BE2C (cell line): ENCODE results near the gene TRABD.
"Not testable (repeated sequence)": the region's sequence is repeated elsewhere in the genome, so short reads cannot be mapped to it uniquely, and the experiment has no call there.

Experiments
- DNase-seq: peaks from one replicate; pipeline ENCODE4 v3.0.0-alpha.2; 2020
- H3K27me3 ChIP-seq: fragments of 250-450 bp; sonication (Bioruptor Pico); 2 replicates; pipeline ENCODE4 v1.5.1; 2020; ENCODE audit warnings: mild to moderate bottlenecking
- H3K36me3 ChIP-seq: fragments of 250-450 bp; sonication (Bioruptor Pico); 2 replicates; pipeline ENCODE4 v1.5.1; 2020; ENCODE audit warnings: mild to moderate bottlenecking
- H3K4me1 ChIP-seq: fragments of 250-450 bp; sonication (Bioruptor Pico); 2 replicates; pipeline ENCODE4 v1.5.1; 2020
- H3K4me3 ChIP-seq: 2 replicates; pipeline ENCODE4 v1.5.1; 2011; ENCODE audit warnings: low read depth, low read length
- H3K9me3 ChIP-seq: fragments of 250-450 bp; sonication (Bioruptor Pico); 2 replicates; pipeline ENCODE4 v1.5.1; 2020
- TF ChIP-seq, protein P1 (sequence below): IDR thresholded peaks from 2 replicates; pipeline ENCODE4 v1.5.1; 2012; ENCODE audit warnings: mild to moderate bottlenecking, low read depth, low read length

The TRABD gene

DNA sequence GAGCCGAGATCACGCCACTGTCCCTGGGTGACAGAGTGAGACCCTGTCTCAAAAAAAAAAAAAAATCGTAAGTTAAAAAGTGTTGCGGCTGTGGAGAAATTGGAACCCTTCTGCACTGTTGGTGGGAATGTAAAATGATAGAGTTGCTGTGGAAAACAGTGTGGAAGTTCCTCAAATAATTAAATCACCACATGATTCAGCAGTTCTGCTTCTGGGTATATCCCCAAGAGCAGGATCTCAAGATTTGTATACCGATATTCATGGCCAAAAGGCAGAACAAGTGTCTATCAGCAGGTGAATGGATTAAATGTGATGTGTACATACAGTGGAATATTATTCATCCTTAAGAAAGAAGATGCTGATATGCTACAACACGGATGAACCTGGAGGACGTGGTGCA, 18.9 kb downstream of the TRABD start:
- H3K4me3 ChIP-seq: no peak overlapping the region
- peaks cover 41% of the 10 kb centered on the region for H3K36me3 ChIP-seq
- H3K9me3 ChIP-seq: no peaks in the 10 kb centered on the region
- peaks cover 6% of the 10 kb centered on the region for H3K4me1 ChIP-seq
- TF ChIP-seq, protein P1, sequence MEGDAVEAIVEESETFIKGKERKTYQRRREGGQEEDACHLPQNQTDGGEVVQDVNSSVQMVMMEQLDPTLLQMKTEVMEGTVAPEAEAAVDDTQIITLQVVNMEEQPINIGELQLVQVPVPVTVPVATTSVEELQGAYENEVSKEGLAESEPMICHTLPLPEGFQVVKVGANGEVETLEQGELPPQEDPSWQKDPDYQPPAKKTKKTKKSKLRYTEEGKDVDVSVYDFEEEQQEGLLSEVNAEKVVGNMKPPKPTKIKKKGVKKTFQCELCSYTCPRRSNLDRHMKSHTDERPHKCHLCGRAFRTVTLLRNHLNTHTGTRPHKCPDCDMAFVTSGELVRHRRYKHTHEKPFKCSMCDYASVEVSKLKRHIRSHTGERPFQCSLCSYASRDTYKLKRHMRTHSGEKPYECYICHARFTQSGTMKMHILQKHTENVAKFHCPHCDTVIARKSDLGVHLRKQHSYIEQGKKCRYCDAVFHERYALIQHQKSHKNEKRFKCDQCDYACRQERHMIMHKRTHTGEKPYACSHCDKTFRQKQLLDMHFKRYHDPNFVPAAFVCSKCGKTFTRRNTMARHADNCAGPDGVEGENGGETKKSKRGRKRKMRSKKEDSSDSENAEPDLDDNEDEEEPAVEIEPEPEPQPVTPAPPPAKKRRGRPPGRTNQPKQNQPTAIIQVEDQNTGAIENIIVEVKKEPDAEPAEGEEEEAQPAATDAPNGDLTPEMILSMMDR: no peak
- no peaks in the 10 kb centered on the region for H3K27me3 ChIP-seq
- DNase-seq: no peak

DNA sequence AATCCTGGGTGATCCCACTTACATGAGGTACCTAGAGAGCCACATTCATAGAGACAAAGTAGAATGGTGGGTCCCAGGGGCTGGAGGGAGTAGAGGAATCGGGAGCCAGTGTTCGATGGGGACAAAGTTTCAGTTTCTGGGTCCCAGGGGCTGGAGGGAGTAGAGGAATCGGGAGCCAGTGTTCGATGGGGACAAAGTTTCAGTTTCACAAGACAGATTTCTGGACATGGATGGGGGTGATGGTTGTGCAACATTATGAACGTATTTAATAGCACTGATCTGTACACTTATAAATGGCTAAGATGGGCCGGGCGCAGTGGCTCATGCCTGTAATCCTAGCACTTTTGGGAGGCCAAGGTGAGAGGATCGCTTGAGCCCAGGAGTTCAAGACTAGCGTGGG, 19.3 kb downstream of the TRABD start:
- H3K9me3 ChIP-seq, H3K4me1 ChIP-seq, H3K27me3 ChIP-seq, DNase-seq, H3K4me3 ChIP-seq: not testable (repeated sequence)
- H3K36me3 ChIP-seq: peaks cover 42% of the 10 kb centered on the region

DNA sequence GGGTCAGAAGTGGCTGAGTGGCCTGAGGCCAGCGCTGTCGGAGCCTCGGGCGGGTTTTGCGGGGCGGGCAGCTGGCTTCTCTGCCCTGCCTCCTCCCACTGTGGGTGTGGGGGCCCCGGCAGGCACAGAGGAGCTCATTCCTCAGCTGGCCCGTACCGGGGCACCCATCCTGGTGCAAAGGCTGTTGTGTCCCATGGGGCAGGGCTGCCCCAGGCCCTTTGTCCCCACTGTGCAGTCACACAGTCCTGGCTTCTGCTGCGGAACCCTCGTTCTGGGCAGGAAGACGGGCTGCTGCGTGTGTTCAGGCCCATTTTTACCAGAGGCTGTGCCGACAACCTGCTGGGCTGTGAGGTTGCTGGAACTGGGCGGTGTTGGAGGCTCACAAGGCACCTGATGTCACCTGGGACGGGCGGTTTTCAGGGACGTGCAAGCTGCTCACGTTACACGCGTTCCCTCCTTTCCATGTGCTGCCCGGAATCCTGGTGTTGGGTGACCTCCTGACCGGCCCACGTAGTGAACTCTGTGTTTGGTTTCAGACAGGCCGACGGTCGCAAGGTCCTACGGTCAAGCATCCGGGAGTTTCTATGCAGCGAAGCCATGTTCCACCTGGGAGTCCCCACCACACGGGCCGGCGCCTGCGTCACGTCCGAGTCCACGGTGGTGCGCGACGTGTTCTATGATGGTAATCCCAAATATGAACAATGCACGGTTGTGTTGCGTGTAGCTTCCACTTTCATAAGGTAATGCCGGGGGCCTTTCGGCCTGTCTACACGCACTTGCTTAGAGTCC, 20.3 kb downstream of the TRABD start:
- TF ChIP-seq, protein P1: no peak
- H3K36me3 ChIP-seq: peaks cover 49% of the 10 kb centered on the region

DNA sequence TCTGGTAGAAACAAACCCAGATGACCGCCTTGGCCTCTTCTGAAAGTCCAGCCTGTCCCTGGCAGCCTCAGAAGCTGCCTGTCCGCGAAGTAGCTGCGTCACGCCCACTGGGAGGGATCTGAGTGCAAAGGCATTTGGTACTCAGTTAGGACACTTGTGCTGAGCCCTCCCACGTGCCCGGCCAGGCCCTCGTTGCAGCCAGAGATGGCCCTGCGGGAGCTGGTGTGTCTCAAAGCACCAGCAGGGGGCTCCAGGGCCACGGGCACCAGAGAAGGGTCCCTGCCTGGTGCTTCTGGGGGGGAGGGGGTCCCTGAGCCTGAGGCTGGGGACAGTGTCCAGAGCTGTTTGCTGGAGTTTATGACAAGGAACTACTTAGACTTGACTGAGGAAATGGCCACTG, 20.9 kb downstream of the TRABD start:
- Histone ChIP-seq H3K36me3 (peaks cover 55% of the 10 kb centered on the region), H3K9me3 (no peaks in the 10 kb centered on the region), H3K27me3 (no peaks in the 10 kb centered on the region), H3K4me1 (peaks cover 6% of the 10 kb centered on the region), H3K4me3 (no peak overlapping the region)
- peak; percentile 77 for DNase-seq
- TF ChIP-seq, protein P1: peak; percentile 71

More for the DNA sequence above, 20.3 kb downstream of the TRABD start:
- H3K4me3 ChIP-seq: no peak overlapping the region
- no peaks in the 10 kb centered on the region for H3K9me3 ChIP-seq
- no peaks in the 10 kb centered on the region for H3K27me3 ChIP-seq
- no peak for DNase-seq
- peaks cover 6% of the 10 kb centered on the region for H3K4me1 ChIP-seq

DNA sequence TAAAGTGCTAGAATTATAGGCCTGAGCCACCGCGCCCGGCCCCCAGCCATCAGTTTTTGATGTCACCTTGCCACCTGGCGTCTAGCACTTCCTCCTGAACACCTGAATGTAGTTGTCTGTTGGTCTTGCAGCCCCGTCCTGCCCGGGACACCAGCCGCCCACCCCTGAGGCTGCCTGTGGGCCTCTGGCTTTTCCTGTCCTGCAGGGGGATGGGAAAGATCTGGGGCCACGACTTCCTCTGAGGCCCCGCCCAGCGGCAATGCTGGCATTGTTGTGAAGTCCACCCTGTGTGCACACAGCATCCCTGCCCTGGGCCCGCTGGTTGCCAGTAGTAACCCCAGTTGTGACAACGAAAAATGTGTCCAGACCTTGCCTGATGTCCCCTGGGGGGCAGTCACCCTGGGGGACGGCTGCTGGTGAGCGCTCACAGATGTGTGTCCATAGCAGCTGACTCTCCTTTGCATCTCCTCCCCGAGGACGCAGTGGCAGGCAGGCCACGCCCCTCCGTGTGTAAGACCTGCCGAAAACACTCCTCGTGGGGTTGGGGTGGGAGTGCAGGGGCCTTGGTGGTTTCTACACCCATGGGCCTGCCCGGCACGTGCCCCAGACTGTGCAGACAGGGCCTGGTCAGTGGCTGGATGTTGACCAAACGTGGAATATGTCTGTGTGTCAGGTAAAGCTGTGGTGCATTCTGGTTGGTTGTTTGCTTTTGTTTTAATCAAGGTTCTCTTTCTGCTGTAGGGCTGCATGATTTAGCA, 21.8 kb downstream of the TRABD start:
- peak; percentile 67 for DNase-seq
- TF ChIP-seq, protein P1: no peak
- no peaks in the 10 kb centered on the region for H3K27me3 ChIP-seq
- peaks cover 6% of the 10 kb centered on the region for H3K4me1 ChIP-seq
- H3K9me3 ChIP-seq: no peaks in the 10 kb centered on the region
- no peak overlapping the region for H3K4me3 ChIP-seq
- H3K36me3 ChIP-seq: peaks cover 59% of the 10 kb centered on the region

DNA sequence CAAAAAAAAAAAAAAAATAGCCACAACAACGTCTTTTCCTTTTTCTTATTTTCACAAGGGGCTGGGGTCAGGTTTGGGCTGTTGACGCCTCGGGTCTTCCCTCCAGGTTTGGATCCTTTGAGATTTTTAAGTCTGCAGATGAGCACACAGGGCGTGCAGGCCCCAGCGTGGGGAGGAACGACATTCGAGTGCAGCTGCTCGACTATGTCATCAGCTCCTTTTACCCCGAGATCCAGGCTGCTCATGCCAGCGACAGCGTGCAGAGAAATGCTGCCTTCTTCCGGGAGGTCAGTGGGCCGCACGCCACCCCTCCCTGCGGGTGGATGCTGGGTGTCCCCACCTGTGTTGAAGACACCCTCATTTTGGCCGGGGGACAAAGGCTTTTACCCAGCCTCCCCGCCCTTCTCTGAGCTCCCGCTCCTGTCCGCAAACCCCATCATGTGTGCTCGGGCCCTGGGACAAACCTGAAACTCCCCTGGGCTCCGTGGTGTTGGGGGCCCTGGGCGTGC, 22.8 kb downstream of the TRABD start:
- peaks cover 56% of the 10 kb centered on the region for H3K36me3 ChIP-seq
- DNase-seq: no peak
- peaks cover 6% of the 10 kb centered on the region for H3K4me1 ChIP-seq
- no peak overlapping the region for H3K4me3 ChIP-seq
- H3K27me3 ChIP-seq: no peaks in the 10 kb centered on the region
- no peaks in the 10 kb centered on the region for H3K9me3 ChIP-seq
- TF ChIP-seq, protein P1: no peak
